Erythroblast (primary cell): ENCODE measurements around the gene AMT.

Experiments
- GATA1 ChIP-seq: IDR thresholded peaks from 2 replicates; pipeline ENCODE4 v1.6.1; 2011; ENCODE audit warnings: low read depth, mild to moderate bottlenecking, control low read depth, low read length, moderate library complexity
- POLR2A ChIP-seq: IDR thresholded peaks from 2 replicates; pipeline ENCODE4 v1.6.1; 2011; ENCODE audit warnings: mild to moderate bottlenecking, low read length

DNA sequence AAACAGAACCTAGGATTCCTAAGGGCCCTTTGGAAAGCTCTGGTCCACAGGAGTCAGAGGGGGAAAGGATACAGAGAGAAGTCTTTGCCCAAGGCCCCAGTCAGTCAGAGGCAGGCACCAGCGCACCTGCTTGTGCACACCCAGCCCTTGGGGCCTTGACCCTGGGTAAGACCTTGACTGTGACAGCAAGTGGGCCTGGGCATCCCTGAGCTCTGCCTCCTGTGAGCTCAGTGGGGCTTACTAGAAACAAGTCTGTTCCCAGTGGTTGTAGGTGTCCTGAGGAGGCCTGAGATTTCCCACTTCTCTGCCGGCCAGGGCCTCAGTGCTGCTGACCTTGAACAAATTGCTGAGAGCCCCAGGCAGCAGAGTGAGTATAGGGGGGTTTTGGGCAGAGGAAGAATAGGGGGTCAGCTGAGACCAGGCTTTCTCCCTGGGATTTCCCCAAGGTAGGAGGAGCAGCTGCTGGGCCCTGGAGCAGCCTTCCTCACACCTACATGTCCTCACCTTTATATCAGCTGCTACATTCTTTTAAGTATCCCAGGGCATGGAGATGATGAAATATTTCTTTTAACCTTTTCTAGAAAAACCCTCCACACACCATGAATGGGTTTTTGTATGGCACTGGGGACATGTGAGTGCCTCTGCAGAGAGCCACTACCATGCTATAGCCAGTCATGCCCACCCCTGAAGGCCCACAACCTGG is 38.1 kb upstream of the AMT start:
- no peak for TF ChIP-seq POLR2A
- no peak for TF ChIP-seq GATA1
